ES-I3 (cell line): Measurements from ENCODE around the gene APBB2.
"Not testable (repeated sequence)": the region's sequence is repeated elsewhere in the genome, so short reads cannot be mapped to it uniquely, and the experiment has no call there.

Experiments
- H3K36me3 ChIP-seq: 2 replicates; pipeline ENCODE4 v1.6.1; 2013; ENCODE audit warnings: mild to moderate bottlenecking, low read length, control low read depth, moderate library complexity; ENCODE audit not compliant: insufficient read depth
- H3K4me1 ChIP-seq: 2 replicates; pipeline ENCODE4 v1.6.1; 2013; ENCODE audit warnings: mild to moderate bottlenecking, control low read depth, low read length; ENCODE audit not compliant: insufficient read depth
- H3K9ac ChIP-seq: 2 replicates; pipeline ENCODE4 v1.6.1; 2013; ENCODE audit warnings: low read depth, mild to moderate bottlenecking, low read length, moderate library complexity
- H3K9me3 ChIP-seq: 2 replicates; pipeline ENCODE4 v1.6.1; 2013; ENCODE audit warnings: mild to moderate bottlenecking, low read length, moderate library complexity; ENCODE audit not compliant: control insufficient read depth, insufficient read depth

APBB2 gene

DNA sequence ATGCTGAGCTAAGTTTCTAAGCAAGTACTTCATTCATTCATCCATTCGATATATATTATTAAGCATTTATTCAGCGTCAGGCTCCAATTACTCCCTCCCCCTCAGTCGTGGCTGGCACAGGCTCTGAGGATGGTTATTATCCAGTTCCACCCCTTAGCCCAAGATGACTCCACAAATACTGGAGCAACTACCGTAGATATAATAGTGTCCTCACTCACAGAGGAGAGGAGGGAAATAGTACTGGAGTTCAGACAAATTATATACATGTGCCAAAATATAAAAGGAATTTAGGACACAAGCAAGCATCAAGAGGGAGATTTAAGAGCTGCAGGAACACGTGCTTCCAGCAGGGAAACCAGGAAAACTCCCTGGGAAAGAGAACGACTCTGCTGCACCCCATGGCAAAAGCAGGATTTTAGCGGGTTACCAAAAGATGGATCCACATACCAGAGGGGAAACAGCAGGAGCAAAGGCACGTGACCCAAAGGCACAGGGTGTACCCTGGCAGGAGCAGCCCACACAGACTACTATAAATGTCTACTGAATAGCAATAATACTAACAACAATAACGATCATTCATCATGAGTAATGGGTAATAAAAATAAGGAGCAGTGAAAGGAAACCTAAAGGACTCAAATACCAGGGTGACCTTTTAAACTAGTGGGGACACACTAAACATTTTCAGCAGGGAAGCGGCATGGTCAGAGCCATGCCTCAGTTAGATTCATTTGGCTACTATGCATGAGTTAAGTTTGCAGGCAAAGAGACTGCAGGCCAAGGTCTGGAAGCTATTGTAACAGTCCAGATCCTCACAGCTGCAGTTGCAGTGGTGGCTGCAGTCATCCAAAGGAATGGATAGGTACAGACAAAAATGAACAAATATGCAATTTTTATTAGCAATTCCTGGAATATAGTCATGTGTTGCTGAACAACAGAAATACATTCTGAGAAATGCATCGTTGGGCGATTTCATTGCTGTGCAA, 153.7 kb downstream of the APBB2 start:
- Histone ChIP-seq H3K36me3 (no peaks in the 10 kb centered on the region), H3K9ac (no peak overlapping the region), H3K4me1 (no peaks in the 10 kb centered on the region; the same call in 1 of the 2 replicates), H3K9me3 (no peaks in the 10 kb centered on the region)

DNA sequence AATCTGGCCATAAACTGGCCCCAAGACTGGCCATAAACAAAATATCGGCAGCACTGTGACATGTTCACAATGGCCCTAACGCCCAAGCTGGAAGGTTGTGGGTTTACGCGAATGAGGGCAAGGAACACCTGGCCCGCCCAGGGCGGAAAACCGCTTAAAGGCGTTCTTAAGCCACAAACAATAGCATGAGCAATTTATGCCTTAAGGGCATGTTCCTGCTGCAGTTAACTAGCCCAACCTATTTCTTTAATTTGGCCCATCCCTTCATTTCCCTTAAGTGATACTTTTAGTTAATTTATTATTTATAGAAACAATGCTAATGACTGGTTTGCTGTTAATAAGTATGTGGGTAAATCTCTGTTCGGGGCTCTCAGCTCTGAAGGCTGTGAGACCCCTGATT, 154.9 kb downstream of the APBB2 start:
- not testable (repeated sequence) for H3K36me3 ChIP-seq, H3K9me3 ChIP-seq, H3K9ac ChIP-seq, H3K4me1 ChIP-seq

- Histone ChIP-seq H3K4me1 (no peaks in the 10 kb centered on the region; the same call in 1 of the 2 replicates), H3K36me3 (no peaks in the 10 kb centered on the region), H3K9me3 (no peaks in the 10 kb centered on the region), H3K9ac (no peak overlapping the region)
These were observed 155.9 kb downstream of the APBB2 start for GRCh38 chr4:41058426-41058825.

GRCh38 chr4:41057467-41057866, 156.9 kb downstream of the APBB2 start:
- no peak overlapping the region for H3K9ac ChIP-seq
- H3K9me3 ChIP-seq = no peaks in the 10 kb centered on the region
- no peaks in the 10 kb centered on the region; the same call in 1 of the 2 replicates for H3K4me1 ChIP-seq
- no peaks in the 10 kb centered on the region for H3K36me3 ChIP-seq

- Histone ChIP-seq H3K9me3 (no peaks in the 10 kb centered on the region), H3K9ac (no peak overlapping the region), H3K36me3 (no peaks in the 10 kb centered on the region), H3K4me1 (peaks cover 7% of the 10 kb centered on the region; the same call in 1 of the 2 replicates)
These were observed 162.1 kb downstream of the APBB2 start for GRCh38 chr4:41052287-41052686.

GRCh38 chr4:41050880-41051775, 163.2 kb downstream of the APBB2 start:
- Histone ChIP-seq H3K4me1 (peaks cover 7% of the 10 kb centered on the region; the same call in 1 of the 2 replicates), H3K9ac (no peak overlapping the region), H3K9me3 (peaks cover 3% of the 10 kb centered on the region; the same call in 1 of the 2 replicates), H3K36me3 (no peaks in the 10 kb centered on the region)

GRCh38 chr4:41050116-41050515, 164.2 kb downstream of the APBB2 start:
- Histone ChIP-seq H3K9ac (no peak overlapping the region), H3K4me1 (peaks cover 7% of the 10 kb centered on the region; the same call in 1 of the 2 replicates), H3K36me3 (no peaks in the 10 kb centered on the region), H3K9me3 (peaks cover 4% of the 10 kb centered on the region; the same call in 1 of the 2 replicates)

GRCh38 chr4:41049176-41049575, 165.2 kb downstream of the APBB2 start:
- not testable (repeated sequence) for H3K9me3 ChIP-seq, H3K4me1 ChIP-seq, H3K9ac ChIP-seq, H3K36me3 ChIP-seq

GRCh38 chr4:41044791-41045190, 169.6 kb downstream of the APBB2 start:
- no peaks in the 10 kb centered on the region for H3K4me1 ChIP-seq
- peaks cover 4% of the 10 kb centered on the region; the same call in 1 of the 2 replicates for H3K9me3 ChIP-seq
- no peak overlapping the region for H3K9ac ChIP-seq

GRCh38 chr4:41044165-41044564, 170.2 kb downstream of the APBB2 start:
- H3K9ac ChIP-seq = no peak overlapping the region
- H3K36me3 ChIP-seq = no peaks in the 10 kb centered on the region
- H3K9me3 ChIP-seq = peaks cover 4% of the 10 kb centered on the region; the same call in 1 of the 2 replicates
- H3K4me1 ChIP-seq = no peaks in the 10 kb centered on the region

More at GRCh38 chr4:41044791-41045190, 169.6 kb downstream of the APBB2 start:
- no peaks in the 10 kb centered on the region for H3K36me3 ChIP-seq

DNA sequence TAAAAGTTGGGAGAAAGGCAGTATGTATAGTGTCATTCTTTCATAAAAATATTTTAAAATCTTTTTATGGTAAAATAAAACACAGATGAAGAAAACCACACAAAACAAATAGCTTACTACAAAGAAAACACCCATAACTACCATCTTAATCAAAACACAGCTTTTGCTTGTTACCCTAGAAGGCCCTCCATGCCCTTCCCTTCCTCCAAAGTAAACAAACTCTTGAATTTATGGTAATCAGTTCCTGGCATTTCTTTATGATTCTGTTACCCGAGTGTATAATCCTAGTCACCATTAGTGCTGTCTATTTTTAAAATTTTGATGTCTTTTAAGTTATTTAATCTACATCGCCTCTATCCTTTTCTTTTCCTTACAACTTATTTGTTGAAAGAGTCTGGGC, 170.9 kb downstream of the APBB2 start:
- no peaks in the 10 kb centered on the region for H3K4me1 ChIP-seq
- H3K36me3 ChIP-seq = no peaks in the 10 kb centered on the region
- H3K9ac ChIP-seq = no peak overlapping the region
- H3K9me3 ChIP-seq = peaks cover 4% of the 10 kb centered on the region; the same call in 1 of the 2 replicates

DNA sequence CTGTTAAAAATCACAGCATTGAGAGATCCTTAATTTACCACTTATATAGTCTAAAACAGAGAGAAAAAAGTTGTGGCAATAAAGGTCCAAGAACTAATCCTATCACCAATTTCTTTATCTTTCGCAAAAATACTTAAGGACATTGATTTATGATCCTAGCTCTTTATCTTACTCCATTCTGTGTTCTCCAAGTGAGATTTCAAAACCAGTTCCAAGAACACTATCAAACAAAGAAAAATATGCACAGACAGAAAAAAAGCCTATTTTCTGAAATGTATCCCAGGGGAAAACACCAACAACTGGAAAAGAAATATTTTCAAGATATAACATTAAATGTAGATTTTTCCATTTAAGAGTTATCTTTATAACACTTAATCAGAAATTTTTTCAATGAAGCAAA, 172.8 kb downstream of the APBB2 start:
- Histone ChIP-seq H3K9ac (no peak overlapping the region), H3K9me3 (peaks cover 4% of the 10 kb centered on the region; the same call in 1 of the 2 replicates), H3K36me3 (no peaks in the 10 kb centered on the region), H3K4me1 (no peaks in the 10 kb centered on the region)

DNA sequence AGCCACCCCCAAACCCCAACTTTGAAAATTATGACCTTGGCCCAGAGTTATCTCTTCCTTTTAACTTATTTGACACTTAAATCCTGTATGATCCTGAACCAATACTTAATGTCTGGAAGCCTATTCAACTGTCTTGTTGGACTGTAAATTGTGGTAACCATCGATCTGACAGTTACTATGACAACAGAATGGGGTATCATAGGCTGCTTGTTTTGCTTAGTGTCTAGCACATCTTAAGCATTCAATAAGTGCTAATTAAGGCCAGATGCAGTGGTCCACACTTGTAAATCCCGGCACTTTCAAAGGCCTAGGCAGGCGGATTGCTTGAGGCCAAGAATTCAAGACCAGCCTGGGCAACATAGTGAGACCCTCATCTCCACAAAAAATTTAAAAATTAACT, 175.0 kb downstream of the APBB2 start:
- H3K9me3 ChIP-seq = no peaks in the 10 kb centered on the region
- no peak overlapping the region for H3K9ac ChIP-seq
- no peaks in the 10 kb centered on the region for H3K4me1 ChIP-seq
- H3K36me3 ChIP-seq = no peaks in the 10 kb centered on the region

DNA sequence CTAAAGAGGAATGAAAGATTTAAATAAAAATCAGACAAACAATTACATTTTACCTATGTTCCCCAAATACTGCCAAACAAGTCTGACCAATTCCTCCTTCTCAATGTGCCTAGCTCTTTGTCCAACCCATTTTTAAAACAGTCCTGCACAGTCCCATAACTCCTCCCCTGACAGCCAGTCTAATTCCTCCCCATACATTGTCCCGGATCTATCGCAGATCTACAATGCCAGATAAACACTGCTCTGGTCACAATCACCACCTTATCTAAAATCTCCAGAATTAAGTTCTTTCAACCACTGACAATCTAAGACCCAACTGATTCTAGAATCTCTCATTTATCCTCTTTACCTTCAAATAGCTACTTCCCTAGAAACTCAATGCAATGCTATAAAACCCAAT, 176.0 kb downstream of the APBB2 start:
- no peak overlapping the region for H3K9ac ChIP-seq
- H3K4me1 ChIP-seq = no peaks in the 10 kb centered on the region
- H3K9me3 ChIP-seq = no peaks in the 10 kb centered on the region
- H3K36me3 ChIP-seq = 0 out of 2 replicates have a peak, but pooled peaks cover 3% of the 10 kb centered on the region
